Stimulated activated CD4-positive, alpha-beta T cell treated with anti-CD3 and anti-CD28 coated beads, TNF-alpha, amount 100 ng/mL, for 24 hours (primary cell): Measurements from ENCODE around the gene SLC25A52.
A peak's percentile ranks its signal among the peaks of the same experiment; 100 is the strongest.
"Not testable (repeated sequence)": the region's sequence is repeated elsewhere in the genome, so short reads cannot be mapped to it uniquely, and the experiment has no call there.

ENCODE experiments used
- DNase-seq, 3 experiments: peaks; one replicate each; pipeline ENCODE4 v3.0.0-alpha.2; 2020; ENCODE audit warnings: low read depth in 3 of 3

The SLC25A52 gene, protein sequence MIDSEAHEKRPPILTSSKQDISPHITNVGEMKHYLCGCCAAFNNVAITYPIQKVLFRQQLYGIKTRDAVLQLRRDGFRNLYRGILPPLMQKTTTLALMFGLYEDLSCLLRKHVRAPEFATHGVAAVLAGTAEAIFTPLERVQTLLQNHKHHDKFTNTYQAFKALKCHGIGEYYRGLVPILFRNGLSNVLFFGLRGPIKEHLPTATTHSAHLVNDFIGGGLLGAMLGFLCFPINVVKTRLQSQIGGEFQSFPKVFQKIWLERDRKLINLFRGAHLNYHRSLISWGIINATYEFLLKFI

DNA sequence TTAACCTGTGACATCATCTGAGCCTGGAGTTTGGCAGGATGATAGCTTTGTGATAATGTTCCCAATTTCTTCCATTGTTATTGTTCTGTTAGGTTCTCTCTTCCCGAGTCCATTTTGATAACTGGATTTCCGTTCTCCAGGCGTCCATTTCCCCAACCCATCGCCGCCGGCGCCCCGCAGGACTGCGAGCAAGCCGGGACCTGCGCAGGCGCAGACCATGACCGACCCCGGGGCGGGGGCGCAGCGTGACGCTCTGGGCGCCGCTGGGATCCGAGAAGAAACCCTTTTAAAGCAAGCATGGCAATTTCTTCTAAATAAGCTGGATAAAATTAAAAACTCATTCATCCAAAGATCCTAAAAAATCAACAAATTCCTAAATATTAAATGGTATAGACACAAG lies at the start of gene SLC25A52:
TSS of gene SLC25A52 (minus strand) at position 186 of the 400 bp plus-strand sequence. CDS start 219 bp downstream, outside the sequence.
- DNase-seq, result no peak

DNA sequence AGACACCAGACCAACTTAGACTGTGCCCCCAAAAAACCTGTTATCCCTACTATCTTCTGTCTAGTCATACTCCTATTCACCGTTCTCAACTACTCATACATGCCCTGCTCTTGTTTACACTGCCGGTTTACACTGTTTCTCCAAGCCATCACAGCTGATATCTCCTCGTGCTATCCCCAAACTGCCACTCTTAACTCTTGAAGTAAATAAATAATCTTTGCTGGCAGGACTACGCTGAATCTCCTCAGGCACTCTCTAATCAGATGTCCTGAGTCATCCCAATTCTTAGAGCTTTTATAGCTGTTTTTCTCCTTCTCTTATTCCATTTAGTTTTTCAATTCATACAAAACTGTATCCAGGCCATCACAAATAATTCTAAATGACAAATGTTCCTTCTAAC lies 48.4 kb upstream of the SLC25A52 start:
- DNase-seq, result not testable (repeated sequence)

DNA sequence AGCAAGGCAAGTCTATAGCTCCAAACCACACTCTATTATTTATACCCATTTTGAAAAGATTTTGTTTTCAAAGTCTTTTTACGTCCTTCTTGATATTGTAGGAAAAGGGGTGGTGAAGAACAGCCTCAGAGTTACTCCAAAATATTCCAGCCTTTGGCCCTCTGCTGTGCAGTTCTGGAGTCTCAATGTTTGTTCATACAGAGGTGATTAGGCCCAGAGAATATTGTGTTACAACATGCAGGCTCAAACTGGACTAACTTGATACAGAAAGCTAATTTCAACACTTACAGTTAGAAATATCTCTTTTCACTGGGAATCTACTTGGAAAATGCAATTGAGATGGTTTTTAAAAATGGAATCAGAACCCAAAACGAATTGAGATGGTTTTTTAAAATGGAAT lies 40.4 kb upstream of the SLC25A52 start:
- no peak for DNase-seq

DNA sequence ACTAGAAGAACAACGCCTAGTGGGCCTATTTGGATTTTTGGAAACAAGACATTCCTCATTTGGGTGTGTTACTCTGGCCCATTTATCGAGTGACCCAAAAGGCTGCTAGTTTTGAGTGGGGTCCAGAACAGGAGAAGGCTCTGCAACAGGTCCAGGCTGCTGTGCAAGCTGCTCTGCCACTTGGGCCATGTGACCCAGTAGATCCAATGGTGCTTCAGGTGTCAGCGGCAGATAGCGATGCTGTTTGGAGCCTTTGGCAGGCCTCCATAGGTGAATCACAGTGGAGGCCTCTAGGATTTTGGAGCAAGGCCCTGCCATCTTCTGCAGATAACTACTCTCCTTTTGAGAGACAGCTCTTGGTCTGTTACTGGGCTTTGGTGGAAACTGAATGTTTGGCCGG lies 38.6 kb upstream of the SLC25A52 start:
- not testable (repeated sequence) for DNase-seq

DNA sequence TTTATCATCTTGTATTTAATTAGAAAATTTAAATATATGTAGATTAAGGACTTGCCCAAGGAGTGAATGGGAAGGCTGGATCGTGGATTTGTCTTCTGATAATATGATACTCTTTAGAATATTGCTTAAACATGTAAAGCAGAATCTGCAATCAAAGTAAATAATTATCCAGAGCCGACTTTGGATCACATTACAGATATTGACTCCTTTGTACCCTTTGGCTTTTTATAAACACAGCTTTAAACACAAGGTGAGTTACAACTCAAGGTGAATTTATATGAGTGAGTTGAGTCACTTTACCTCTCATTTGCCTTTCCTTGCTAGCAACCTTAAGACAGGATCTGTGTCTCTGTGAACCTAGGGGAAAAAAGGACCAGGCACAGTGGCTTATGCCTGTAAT lies 37.7 kb upstream of the SLC25A52 start:
- no peak for DNase-seq

DNA sequence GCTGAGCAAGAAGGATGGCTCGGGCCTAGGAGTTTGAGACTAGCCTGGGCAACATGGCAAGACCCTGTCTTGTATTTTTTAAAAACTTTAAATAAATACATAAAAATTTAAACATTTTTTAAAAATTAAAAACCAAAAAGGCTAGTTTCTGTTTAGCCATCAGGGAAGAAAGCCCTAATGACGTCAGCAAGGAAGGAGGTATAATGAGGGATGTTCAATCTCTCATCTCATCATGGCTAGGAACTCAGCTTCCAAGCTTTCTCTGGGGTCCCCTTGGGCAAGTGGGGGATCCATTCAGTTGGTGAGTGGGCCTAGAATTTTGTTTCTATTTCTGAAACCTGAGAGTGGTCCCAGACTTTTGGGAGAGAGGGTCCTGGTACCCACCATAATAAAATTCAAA lies 35.1 kb upstream of the SLC25A52 start:
- DNase-seq, result no peak

DNA sequence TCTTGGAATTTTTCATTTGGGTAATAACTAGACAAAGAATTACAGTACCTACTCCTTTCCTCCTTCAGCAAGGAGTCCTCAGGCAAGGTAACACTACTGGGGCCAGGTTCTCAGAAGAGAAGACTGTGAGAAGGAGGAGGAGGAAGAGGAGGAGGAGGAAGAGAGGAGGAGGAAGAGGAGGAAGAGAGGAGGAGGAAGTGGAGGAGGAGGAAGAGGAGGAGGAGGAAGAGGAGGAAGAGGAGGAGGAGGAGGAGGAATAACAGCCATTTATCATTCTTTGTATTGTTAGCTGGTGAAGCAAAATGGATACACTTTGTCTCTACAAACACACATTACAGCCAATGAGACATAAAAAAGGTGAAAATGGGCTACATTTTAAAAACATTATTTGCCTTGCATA lies 32.9 kb upstream of the SLC25A52 start:
- no peak for DNase-seq

DNA sequence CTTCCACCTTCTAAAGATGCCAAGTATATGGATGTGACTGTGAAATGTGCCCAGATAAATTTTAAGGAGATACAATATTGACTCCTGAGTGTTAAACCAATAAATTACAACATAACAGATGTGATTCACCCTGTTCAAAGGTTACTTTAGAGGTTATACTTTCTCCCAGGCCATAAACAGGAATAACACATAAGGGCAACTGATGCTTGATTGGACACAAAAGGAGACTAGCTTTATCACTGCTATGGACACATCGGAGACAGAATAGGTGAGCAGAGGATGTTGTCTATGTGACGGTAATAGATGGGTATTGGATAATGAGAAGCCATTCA lies 31.9 kb upstream of the SLC25A52 start:
- DNase-seq, result no peak

DNA sequence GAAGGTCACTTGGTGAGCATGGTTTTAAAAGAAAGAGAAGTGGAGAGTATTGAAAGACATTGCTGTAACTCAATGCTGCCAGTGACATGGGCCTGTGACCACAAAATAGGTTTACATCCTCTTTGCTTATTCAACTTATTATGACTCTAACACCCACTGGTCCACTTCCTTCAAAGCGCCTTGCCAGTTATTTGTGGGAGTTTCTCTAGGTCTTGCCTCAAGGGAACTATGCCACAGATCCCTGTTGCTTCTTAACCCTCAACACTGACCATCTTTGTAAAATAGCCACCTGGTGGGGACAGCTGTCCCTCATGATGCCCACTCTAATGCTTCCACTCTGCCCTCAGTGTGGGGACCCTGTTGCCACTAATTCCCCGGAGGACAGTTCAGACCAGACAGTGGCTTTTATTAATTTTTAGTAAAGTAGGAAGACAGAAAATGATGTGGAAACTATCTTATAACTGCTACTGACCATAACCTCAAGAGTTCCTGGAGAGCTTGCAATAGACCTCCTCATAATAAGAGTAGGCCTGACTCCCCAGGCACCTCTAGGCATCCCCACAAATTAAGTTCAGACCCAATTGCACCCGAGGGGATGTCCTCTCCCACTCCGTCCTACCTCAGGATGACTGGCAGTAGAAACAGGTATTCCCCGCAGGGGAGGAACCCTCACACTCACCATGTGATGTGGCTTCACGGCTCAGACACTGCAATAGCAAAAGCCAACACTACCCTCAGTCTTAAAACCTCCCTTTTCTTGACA lies 31.3 kb upstream of the SLC25A52 start:
- no peak for DNase-seq

DNA sequence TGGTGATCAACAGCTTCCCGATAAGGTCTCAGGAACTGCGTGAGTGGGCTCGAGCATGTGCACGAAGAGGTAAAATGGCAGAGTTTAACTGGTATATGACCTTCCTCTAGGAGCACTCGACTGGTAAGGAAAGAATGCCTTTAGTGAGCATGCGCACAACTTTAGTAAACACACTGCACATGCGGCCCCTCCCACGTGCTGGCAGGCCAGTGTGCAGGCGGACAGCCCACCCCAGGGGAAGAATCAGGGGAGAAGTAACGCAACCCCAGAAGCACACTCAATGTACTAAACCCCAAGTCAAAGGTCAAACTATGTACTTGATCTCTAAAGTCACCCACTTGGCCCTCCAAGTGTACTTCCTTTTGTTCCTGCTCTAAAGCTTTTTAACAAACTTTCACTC lies 28.7 kb upstream of the SLC25A52 start:
- no peak for DNase-seq

DNA sequence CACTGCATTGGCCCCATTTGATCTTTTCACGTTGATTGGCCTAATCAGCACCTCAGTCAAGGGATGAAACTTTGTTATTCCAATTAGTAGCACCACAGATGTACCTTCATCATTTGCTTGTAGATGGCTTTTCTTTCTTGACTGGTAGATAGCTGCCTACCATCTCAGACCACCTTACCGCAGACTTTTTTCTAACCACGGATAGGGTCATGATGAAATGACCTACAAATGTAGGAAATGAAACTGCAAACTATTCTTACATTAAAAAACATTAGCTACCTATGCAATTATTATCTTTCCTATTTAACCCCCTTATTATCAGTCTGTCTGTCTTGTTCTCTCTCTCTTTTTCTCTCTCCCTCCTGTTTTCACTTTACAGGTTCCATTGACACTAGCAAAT lies 22.4 kb upstream of the SLC25A52 start:
- no peak for DNase-seq

DNA sequence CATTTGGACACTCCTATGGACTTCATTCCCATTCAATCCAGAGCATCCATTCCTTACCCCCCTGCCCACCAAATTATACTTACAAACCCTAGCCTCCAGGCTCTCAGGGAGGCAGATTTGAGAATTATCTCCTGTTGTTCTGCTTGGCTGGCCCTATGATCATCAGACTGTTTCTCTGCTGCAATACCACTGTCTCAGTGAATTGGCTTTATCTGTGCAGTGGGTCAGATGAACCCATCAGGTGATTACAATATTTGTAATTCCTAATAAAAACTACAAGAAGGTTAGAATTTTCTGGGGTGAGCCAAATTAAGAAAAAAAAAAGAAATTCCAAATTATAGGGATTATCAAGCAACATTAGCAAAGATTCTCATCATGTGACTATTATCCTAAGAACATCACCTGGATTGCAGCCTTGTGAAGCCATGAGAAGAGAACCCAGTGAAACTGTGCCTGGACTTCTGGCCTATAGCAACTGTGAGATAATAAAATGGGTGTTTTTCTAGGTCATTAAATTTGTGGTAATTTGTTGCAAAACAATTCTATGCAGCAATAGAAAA lies 17.8 kb upstream of the SLC25A52 start:
- DNase-seq, result no peak

DNA sequence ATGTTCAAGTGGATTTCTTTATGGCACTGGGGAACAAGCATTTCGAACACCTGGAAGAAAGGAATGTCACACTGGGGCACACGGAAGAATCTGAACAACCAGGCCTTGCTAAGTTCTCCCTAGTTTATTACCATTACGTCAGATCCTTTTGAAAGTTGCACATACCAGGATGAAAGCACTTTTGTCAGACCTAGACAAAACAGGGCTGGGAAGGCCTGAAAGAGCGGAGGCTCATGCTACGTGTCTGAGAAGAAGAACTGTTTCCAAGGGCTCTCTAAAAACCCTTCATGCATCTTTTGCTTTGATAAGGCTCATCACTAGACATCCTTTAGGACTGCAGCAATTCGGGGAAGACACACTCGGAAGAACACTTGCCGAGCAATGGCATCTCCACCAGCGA lies 15.4 kb upstream of the SLC25A52 start:
- DNase-seq, result no peak

DNA sequence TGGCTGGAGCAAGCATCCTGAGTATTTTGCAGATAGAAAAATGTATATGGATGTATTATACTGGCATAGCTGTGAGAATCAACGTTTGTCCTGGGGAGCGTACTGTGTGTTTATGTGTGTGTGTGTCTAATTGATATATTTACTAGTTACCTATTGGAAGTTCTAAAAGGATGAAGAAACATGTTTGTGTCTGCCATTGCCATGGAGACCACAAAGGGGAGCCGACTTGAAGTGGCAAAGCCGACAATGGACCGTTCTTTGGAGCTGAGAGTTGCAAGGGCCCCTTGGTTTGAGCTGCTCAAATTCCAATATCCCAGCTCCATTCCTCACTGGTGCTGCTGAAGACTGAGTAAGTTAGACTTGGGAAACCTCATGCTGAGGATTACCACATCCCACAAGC lies 14.3 kb upstream of the SLC25A52 start:
- DNase-seq, result no peak

DNA sequence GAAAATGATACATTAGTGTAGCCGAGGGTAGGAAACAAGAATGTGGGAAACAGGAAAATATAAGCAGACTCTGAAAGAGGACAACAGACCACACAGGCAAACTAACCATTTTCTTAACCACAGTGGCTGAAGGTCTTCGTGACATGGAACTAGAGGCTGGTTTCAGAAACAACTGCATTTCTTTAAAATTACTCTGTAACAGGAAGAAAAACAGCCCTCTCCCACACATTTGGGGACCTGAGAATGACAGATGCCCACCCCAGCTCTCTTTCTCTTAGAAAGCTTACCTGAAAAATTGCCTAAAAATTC lies 13.8 kb upstream of the SLC25A52 start:
- DNase-seq, result no peak

DNA sequence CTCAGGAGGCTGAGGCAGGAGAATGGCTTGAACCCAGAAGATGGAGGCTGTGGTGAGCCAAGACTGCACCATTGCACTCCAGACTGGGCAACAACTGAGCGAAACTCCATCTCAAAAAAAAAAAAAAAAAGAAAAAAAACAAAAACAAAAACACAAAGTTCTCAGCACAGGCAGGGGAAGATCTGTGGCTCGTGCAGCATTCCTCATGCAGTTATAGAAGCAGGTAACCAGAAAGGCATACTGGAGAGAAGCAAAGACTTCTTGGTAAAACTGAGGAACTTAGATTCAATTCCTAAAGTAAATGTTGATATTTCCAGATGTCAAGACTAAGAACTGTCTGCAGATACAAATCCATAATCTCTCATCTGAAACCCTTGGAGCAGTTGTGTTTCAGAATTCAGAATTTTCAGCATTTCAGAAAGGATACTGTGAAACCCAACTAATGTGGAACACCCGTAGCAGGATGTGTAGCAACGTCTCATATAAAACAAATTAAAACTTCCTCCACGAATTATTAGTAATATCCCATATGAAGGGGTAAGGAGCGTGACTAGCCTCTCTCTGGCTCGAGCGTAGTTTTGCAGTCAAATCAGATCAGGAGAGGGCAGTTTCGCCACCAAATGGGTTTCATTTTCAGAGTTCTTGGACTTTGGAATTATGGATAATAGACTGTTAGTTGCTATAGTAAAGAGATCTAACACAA lies 13.2 kb upstream of the SLC25A52 start:
- no peak for DNase-seq

DNA sequence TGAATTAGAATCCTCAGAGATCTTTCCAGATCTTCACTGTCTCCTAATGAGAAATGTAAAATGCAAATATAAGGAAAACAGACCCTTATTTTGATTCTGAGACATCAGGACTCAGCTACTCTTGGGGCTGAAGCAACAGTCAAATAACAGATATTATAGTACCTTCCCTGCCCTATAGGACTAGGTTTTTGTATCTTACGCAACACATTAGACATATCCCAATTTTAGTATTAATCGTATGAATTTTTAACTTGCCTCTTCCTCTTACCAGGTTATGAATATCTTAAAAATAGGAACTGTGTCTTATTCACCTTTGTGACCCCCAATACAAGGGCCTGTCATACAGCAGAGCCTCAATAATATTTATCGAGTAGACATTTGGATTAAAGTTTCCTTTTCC lies 12.0 kb upstream of the SLC25A52 start:
- DNase-seq, result no peak

DNA sequence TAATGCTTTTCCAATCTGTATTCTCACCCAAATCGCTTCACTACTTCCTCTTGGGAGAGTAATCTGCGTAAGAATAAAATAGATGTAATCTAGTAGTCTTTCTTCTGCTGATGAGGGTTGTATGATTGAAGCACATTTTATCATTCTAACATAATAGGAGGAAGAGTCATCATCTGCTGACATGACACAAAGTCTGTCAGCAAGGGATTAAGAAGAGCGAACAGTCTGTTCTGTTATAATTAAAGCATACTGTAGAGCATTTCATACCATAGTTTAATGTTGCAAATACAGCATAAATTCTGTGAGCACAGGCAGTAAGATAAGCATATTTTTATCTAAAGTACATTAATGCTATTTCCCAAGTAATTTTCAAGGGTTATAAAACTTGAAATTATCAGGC lies 10.4 kb downstream of the SLC25A52 start:
- no peak for DNase-seq

DNA sequence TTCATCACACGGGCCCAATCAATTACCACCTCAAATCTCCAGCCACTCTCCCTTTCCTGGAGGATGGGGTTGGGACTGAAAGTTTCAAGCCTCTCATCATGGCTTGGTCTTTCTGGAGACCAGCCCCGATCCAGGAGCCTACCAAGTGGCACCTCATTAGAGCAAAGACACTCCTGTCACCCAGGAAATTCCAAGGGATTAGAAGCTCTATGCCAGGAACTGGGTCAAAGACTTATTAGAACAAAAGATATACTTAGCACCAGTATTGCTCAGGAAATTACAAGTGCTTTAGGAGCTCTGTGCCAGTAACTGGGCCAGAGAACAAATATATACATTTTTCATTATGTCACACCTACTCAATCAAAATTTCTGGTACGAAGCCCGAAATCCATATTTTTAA lies 14.3 kb downstream of the SLC25A52 start:
- DNase-seq, result no peak

DNA sequence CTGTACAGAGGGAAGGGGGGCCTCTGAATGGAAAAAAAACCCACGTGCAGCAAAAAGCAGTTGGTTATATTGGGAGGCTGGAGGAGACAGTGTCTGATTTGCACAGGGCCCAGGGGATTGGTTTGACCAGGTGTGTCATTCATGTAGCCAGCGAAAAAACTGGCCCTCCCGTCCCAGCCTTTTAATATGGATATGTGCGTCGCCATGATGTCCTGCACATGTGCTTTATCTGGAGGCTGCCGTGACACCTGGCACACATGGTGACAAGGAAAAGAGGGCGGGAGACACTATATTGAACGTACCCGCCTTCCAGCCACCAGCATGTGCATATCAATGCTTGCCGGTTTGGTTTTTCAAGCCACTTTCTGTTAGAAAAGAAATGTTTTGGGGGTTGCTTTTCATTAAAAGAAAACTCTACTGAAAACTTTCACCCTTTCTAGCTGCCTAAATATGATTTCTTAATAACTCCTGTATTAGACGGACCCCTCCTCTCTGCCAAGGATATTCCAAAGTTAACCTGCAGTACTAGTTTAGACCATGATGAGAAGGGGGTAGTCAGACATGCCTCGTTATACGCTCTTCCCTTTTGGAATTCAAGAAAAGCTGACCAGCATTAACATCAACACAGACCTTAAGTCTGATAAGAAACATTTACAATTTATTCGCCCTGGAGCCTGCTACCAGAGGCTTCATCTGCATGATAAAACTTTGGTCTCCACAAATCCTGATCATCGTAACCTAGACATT lies 16.2 kb downstream of the SLC25A52 start:
- DNase-seq, result no peak

DNA sequence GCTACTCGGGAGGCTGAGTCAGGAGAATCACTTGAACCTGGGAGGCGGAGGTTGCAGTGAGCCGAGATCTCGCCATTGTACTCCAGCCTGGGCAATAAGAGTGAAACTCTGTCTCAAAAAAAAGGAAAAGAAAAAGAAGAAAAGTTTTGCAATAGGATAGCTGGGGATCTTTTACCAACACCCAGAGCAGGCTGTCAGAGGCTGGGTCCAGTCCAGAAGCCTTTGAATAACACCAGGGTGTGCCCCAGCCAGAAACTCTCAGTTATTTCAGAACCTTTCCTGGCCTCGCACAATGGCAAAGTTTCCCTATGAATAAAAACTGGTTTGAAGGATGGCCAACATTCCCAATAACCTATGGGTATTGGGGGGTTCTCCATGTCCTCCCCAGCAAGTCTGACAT lies 17.1 kb downstream of the SLC25A52 start:
- DNase-seq, result not testable (repeated sequence)

DNA sequence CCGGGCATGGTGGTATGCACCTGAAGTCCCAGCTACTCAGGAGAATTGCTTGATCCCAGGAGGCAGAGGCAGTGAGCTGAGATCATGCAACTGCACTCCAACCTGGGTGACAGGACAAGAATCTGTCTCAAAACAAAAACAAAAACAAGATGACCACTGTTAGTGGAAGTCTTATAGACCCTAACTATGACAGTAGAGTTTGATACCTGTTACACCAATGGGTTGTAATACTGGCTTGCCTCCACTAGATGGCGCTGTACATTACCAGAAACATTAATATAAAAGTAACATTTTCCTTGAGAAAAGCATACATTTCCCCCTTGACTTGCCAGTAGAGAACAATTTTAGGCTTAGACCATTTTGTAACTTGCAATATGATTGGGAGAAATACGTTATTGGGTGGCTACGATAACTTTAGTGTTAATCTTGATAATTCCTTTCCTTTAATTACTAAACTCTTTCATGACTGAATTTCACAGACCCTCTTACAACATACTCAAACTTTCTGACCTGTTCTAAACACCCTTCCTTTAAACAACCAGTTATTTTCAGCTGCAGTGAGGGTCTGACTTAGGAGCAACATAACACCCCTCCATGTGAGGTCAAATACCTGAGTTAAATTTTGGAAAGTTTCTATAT lies 19.5 kb downstream of the SLC25A52 start:
- peak; percentile 37 to 40 (median 39) for DNase-seq
